ENCODE results near the gene SDK1. TPM values are rescaled to one million over a fixed set of nuclear protein-coding genes. Genes with fewer than 3 reads are reported as not detected.

The SDK1 gene
- total RNA-seq, 1 donor from 2014 or later, result 37.6 TPM

- H3K4me3 Mint-ChIP-seq (ENCODE audit: low read depth), result no peak overlapping the region
- H3K27ac Mint-ChIP-seq, result no peak overlapping the region
- peaks cover 6% of the 10 kb centered on the region for H3K36me3 Mint-ChIP-seq (ENCODE audit: insufficient read depth)
- peaks cover 3% of the 10 kb centered on the region for H3K9me3 Mint-ChIP-seq (ENCODE audit: low read depth)
- H3K4me1 Mint-ChIP-seq (ENCODE audit: low read depth), result peaks cover 9% of the 10 kb centered on the region
- H3K27me3 Mint-ChIP-seq, result no peaks in the 10 kb centered on the region
- no peak for TF ChIP-seq CTCF (IDR thresholded peaks at IDR 0.05; ENCODE audit: unreplicated experiment)
- no peak for DNase-seq (ENCODE audit: low spot score, unreplicated experiment)
Observed at GRCh38 chr7:3725155-3726059, 424.4 kb downstream of the SDK1 start.

- peaks cover 9% of the 10 kb centered on the region for H3K4me1 Mint-ChIP-seq (ENCODE audit: low read depth)
- peaks cover 13% of the 10 kb centered on the region for H3K36me3 Mint-ChIP-seq (ENCODE audit: insufficient read depth)
- TF ChIP-seq CTCF (IDR thresholded peaks at IDR 0.05; ENCODE audit: unreplicated experiment), result no peak
- DNase-seq (ENCODE audit: low spot score, unreplicated experiment), result no peak
- no peaks in the 10 kb centered on the region for H3K27me3 Mint-ChIP-seq
- peaks cover 8% of the 10 kb centered on the region for H3K9me3 Mint-ChIP-seq (ENCODE audit: low read depth)
- H3K4me3 Mint-ChIP-seq (ENCODE audit: low read depth), result no peak overlapping the region
- no peak overlapping the region for H3K27ac Mint-ChIP-seq
Observed at GRCh38 chr7:3730276-3730675, 429.2 kb downstream of the SDK1 start.

GRCh38 chr7:3732395-3733005 is 431.4 kb downstream of the SDK1 start:
- H3K9me3 Mint-ChIP-seq (ENCODE audit: low read depth), result peaks cover 8% of the 10 kb centered on the region
- H3K36me3 Mint-ChIP-seq (ENCODE audit: insufficient read depth), result peaks cover 13% of the 10 kb centered on the region
- no peaks in the 10 kb centered on the region for H3K27me3 Mint-ChIP-seq
- no peak for DNase-seq (ENCODE audit: low spot score, unreplicated experiment)
- H3K27ac Mint-ChIP-seq, result no peak overlapping the region
- no peak overlapping the region for H3K4me3 Mint-ChIP-seq (ENCODE audit: low read depth)
- H3K4me1 Mint-ChIP-seq (ENCODE audit: low read depth), result no peaks in the 10 kb centered on the region
- TF ChIP-seq CTCF (IDR thresholded peaks at IDR 0.05; ENCODE audit: unreplicated experiment), result no peak

GRCh38 chr7:3733541-3734140 is 432.6 kb downstream of the SDK1 start:
- TF ChIP-seq CTCF (IDR thresholded peaks at IDR 0.05; ENCODE audit: unreplicated experiment), result no peak

GRCh38 chr7:3738964-3739363 is 437.9 kb downstream of the SDK1 start:
- Mint-ChIP-seq H3K27ac (no peak overlapping the region), H3K27me3 (no peaks in the 10 kb centered on the region), H3K4me1 (ENCODE audit: low read depth) (peaks cover 2% of the 10 kb centered on the region), H3K4me3 (ENCODE audit: low read depth) (no peak overlapping the region), H3K9me3 (ENCODE audit: low read depth) (peaks cover 22% of the 10 kb centered on the region), H3K36me3 (ENCODE audit: insufficient read depth) (peaks cover 13% of the 10 kb centered on the region)
- no peak for DNase-seq (ENCODE audit: low spot score, unreplicated experiment)
- no peak for TF ChIP-seq CTCF (IDR thresholded peaks at IDR 0.05; ENCODE audit: unreplicated experiment)

More at GRCh38 chr7:3733541-3734140, 432.6 kb downstream of the SDK1 start:
- Mint-ChIP-seq H3K9me3 (ENCODE audit: low read depth) (peaks cover 16% of the 10 kb centered on the region), H3K4me1 (ENCODE audit: low read depth) (no peaks in the 10 kb centered on the region), H3K27ac (no peak overlapping the region), H3K36me3 (ENCODE audit: insufficient read depth) (peaks cover 19% of the 10 kb centered on the region), H3K4me3 (ENCODE audit: low read depth) (no peak overlapping the region), H3K27me3 (no peaks in the 10 kb centered on the region)
- DNase-seq (ENCODE audit: low spot score, unreplicated experiment), result no peak
